ENCODE measurements around the gene PLS1.

PLS1 gene

DNA sequence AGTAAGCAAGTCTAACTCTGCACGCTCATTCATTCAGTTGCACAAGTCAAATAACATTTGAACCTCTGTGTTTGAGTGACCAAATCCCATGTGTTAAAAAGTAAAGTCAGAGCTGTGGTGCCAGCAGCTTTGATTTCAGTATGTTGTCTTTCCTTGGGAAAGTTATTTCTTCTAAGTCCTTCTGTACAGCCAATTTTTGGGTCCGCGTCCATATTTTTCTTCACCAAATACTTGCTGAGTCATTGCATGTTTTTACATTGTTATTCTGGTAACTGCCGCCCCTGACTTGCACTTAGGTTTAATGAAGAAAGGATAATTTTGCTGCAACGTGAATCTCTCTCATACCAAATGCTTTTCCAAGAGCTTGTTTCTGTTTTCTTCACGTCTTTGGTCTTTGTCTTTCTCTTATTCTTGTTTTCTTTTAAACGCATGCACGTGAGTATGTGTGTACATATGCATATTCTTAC is 56.7 kb downstream of the PLS1 start:
- Histone ChIP-seq H3K4me3 (ENCODE audit: low read length) (no peak overlapping the region), H3K4me2 (ENCODE audit: low read length) (no peak overlapping the region), H4K20me1 (ENCODE audit: control insufficient read depth, insufficient read depth, low read depth, low read length) (no peaks in the 10 kb centered on the region), H3K9me2 (replicated peaks; ENCODE audit: control insufficient read depth, low read length) (no peaks in the 10 kb centered on the region), H3K9me3 (ENCODE audit: control insufficient read depth, insufficient read depth, low read length) (no peaks in the 10 kb centered on the region), H3K36me3 (ENCODE audit: control insufficient read depth, low read length) (no peaks in the 10 kb centered on the region), H3K27ac (ENCODE audit: low read depth, low read length) (no peak overlapping the region), H3F3A (ENCODE audit: control insufficient read depth, insufficient read depth) (no peaks in the 10 kb centered on the region), H3K4me1 (ENCODE audit: control insufficient read depth, low read length) (peaks cover 5% of the 10 kb centered on the region), H3K27me3 (ENCODE audit: control insufficient read depth, low read length) (no peaks in the 10 kb centered on the region), H3K79me2 (ENCODE audit: control insufficient read depth, low read length) (no peaks in the 10 kb centered on the region)
- TF ChIP-seq CTCF (IDR thresholded peaks at IDR 0.05; ENCODE audit: low read depth, low read length, poor library complexity, severe bottlenecking) (no peak), EZH2phosphoT487 (IDR thresholded peaks at IDR 0.05; ENCODE audit: borderline replicate concordance, low read length) (no peak)

DNA sequence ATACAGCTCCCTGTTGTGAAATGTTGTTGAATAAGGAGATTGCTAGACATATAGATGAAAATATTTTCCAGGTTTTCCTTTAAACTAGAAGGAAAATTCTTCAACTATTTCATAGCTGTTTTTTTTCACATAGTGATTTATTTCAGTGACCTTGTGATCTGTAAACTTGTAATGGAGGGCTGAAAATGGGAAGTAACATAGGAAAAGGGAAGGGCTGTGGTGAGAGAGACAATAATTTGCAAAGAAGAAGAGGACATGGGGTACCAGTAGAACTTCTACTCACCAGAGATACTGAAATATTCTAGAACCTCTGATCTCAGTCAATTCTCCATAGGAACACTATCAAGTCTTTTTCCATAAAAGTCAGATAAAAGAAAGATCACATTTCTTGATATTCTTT is 60.4 kb downstream of the PLS1 start:
- Histone ChIP-seq H3K27ac (ENCODE audit: low read depth, low read length) (no peak overlapping the region), H3K79me2 (ENCODE audit: control insufficient read depth, low read length) (no peaks in the 10 kb centered on the region)

GRCh38 chr3:142657033-142657432 is 60.8 kb downstream of the PLS1 start:
- H3K9me2 ChIP-seq (replicated peaks; ENCODE audit: control insufficient read depth, low read length): no peaks in the 10 kb centered on the region
- no peaks in the 10 kb centered on the region for H3F3A ChIP-seq (ENCODE audit: control insufficient read depth, insufficient read depth)
- H3K9me3 ChIP-seq (ENCODE audit: control insufficient read depth, insufficient read depth, low read length): no peaks in the 10 kb centered on the region
- H3K27ac ChIP-seq (ENCODE audit: low read depth, low read length): no peak overlapping the region
- no peak for TF ChIP-seq CTCF (IDR thresholded peaks at IDR 0.05; ENCODE audit: low read depth, low read length, poor library complexity, severe bottlenecking)
- TF ChIP-seq EZH2phosphoT487 (IDR thresholded peaks at IDR 0.05; ENCODE audit: borderline replicate concordance, low read length): no peak
- no peaks in the 10 kb centered on the region for H4K20me1 ChIP-seq (ENCODE audit: control insufficient read depth, insufficient read depth, low read depth, low read length)
- no peaks in the 10 kb centered on the region for H3K36me3 ChIP-seq (ENCODE audit: control insufficient read depth, low read length)
- H3K27me3 ChIP-seq (ENCODE audit: control insufficient read depth, low read length): no peaks in the 10 kb centered on the region
- H3K4me1 ChIP-seq (ENCODE audit: control insufficient read depth, low read length): peaks cover 13% of the 10 kb centered on the region
- H3K4me3 ChIP-seq (ENCODE audit: low read length): no peak overlapping the region
- H3K4me2 ChIP-seq (ENCODE audit: low read length): no peak overlapping the region
- no peaks in the 10 kb centered on the region for H3K79me2 ChIP-seq (ENCODE audit: control insufficient read depth, low read length)

More for the DNA sequence above, 60.4 kb downstream of the PLS1 start:
- H4K20me1 ChIP-seq (ENCODE audit: control insufficient read depth, insufficient read depth, low read depth, low read length): no peaks in the 10 kb centered on the region
- H3K4me3 ChIP-seq (ENCODE audit: low read length): no peak overlapping the region
- no peaks in the 10 kb centered on the region for H3K27me3 ChIP-seq (ENCODE audit: control insufficient read depth, low read length)
- H3K9me2 ChIP-seq (replicated peaks; ENCODE audit: control insufficient read depth, low read length): no peaks in the 10 kb centered on the region
- H3K4me1 ChIP-seq (ENCODE audit: control insufficient read depth, low read length): peaks cover 13% of the 10 kb centered on the region
- H3K4me2 ChIP-seq (ENCODE audit: low read length): no peak overlapping the region
- TF ChIP-seq CTCF (IDR thresholded peaks at IDR 0.05; ENCODE audit: low read depth, low read length, poor library complexity, severe bottlenecking) (no peak), EZH2phosphoT487 (IDR thresholded peaks at IDR 0.05; ENCODE audit: borderline replicate concordance, low read length) (no peak)
- no peaks in the 10 kb centered on the region for H3F3A ChIP-seq (ENCODE audit: control insufficient read depth, insufficient read depth)
- H3K9me3 ChIP-seq (ENCODE audit: control insufficient read depth, insufficient read depth, low read length): no peaks in the 10 kb centered on the region
- H3K36me3 ChIP-seq (ENCODE audit: control insufficient read depth, low read length): no peaks in the 10 kb centered on the region
